NCI-H1694 (cell line): ENCODE results near the gene LCK.

ENCODE experiments used
- DNase-seq: peaks from one replicate; lab custom pipeline; 2025; lab: John Stamatoyannopoulos, UW

LCK gene

GRCh38 chr1:32250893-32251716 lies at the start of gene LCK:
TSS of gene LCK (plus strand) at chr1:32251265. CDS start at chr1:32274330, 23,065 bp downstream.
- DNase-seq = no peak

GRCh38 chr1:32204943-32205361 lies 46.1 kb upstream of the LCK start:
- no peak for DNase-seq

- peak; percentile 57 for DNase-seq
These were observed 45.4 kb upstream of the LCK start, which contains the start of gene IQCC for GRCh38 chr1:32205401-32206370. TSS of gene IQCC (plus strand) at chr1:32205671. CDS start at chr1:32205682, 11 bp downstream.

GRCh38 chr1:32208469-32208868 lies 42.6 kb upstream of the LCK start:
- no peak for DNase-seq

- DNase-seq = no peak
These were observed 42.2 kb upstream of the LCK start, which contains the start of gene DCDC2B for GRCh38 chr1:32208891-32209328. TSS of gene DCDC2B (plus strand) at chr1:32209089. CDS start at chr1:32209094, 5 bp downstream.

- DNase-seq = peak; percentile 32
These were observed 35.2 kb upstream of the LCK start for GRCh38 chr1:32215629-32216480.

GRCh38 chr1:32216566-32216965 lies 34.5 kb upstream of the LCK start:
- no peak for DNase-seq

GRCh38 chr1:32219022-32219421 lies 32.0 kb upstream of the LCK start:
- no peak for DNase-seq

GRCh38 chr1:32220746-32221580 lies 30.1 kb upstream of the LCK start:
- DNase-seq = no peak

GRCh38 chr1:32221581-32221979 lies 29.5 kb upstream of the LCK start:
- no peak for DNase-seq

GRCh38 chr1:32221980-32222755 lies 28.9 kb upstream of the LCK start, which contains the start of the genes EIF3I and TMEM234:
TSS of gene EIF3I (plus strand) at chr1:32222407. CDS start at chr1:32222442, 35 bp downstream.
TSS of gene TMEM234 (minus strand) at chr1:32222353. CDS start at chr1:32222322, 31 bp downstream.
- DNase-seq = peak; percentile 83

GRCh38 chr1:32223683-32224082 lies 27.4 kb upstream of the LCK start:
- no peak for DNase-seq

GRCh38 chr1:32224285-32224684 lies 26.8 kb upstream of the LCK start:
- DNase-seq = no peak

- no peak for DNase-seq
These were observed 22.3 kb upstream of the LCK start for GRCh38 chr1:32228771-32229170.

GRCh38 chr1:32231843-32232432 lies 19.1 kb upstream of the LCK start:
- DNase-seq = no peak

GRCh38 chr1:32232558-32233304 lies 18.3 kb upstream of the LCK start:
- DNase-seq = no peak

- no peak for DNase-seq
These were observed 16.3 kb upstream of the LCK start for GRCh38 chr1:32234792-32235191.

- no peak for DNase-seq
These were observed 11.7 kb upstream of the LCK start for GRCh38 chr1:32239337-32239736.

GRCh38 chr1:32239790-32240139 lies 11.3 kb upstream of the LCK start:
- DNase-seq = no peak
